NT2/D1 (cell line): ENCODE results near the gene DYNC2H1.

Experiments
- SUZ12 ChIP-seq: IDR thresholded peaks from 2 replicates; pipeline ENCODE4 v1.6.1; 2011; ENCODE audit not compliant: insufficient read length, insufficient read depth; ENCODE audit errors: extremely low read depth
- YY1 ChIP-seq: IDR thresholded peaks from 2 replicates; pipeline ENCODE4 v1.6.1; 2011; ENCODE audit not compliant: insufficient read length, insufficient read depth
- ZNF274 ChIP-seq: IDR thresholded peaks from 2 replicates; pipeline ENCODE4 v1.6.1; 2011; ENCODE audit warnings: mild to moderate bottlenecking, low read depth, low read length

- TF ChIP-seq ZNF274: no peak
- TF ChIP-seq SUZ12: no peak
- TF ChIP-seq YY1: no peak
These were observed 419.4 kb downstream of the DYNC2H1 start for GRCh38 chr11:103528596-103528995.
